HEK293 (cell line): ENCODE data around the gene ENSA.
A peak's percentile ranks its signal among the peaks of the same experiment; 100 is the strongest.

Experiments
- HOXD13 ChIP-seq: sonication (generic); formaldehyde crosslinking; IDR thresholded peaks from 2 replicates; pipeline ENCODE4 v1.8.0; 2022; ENCODE audit warnings: missing genetic modification reagents, borderline replicate concordance
- ZBTB20 ChIP-seq: fragments of 450-650 bp; formaldehyde crosslinking; IDR thresholded peaks from 2 replicates; pipeline ENCODE4 v1.5.1; 2016; ENCODE audit warnings: missing biosample characterization, missing genetic modification characterization
- ZBTB48 ChIP-seq: fragments of 450-650 bp; formaldehyde crosslinking; IDR thresholded peaks from 2 replicates; pipeline ENCODE4 v1.5.1; 2016; ENCODE audit warnings: missing biosample characterization, missing genetic modification characterization
- ZFP69B ChIP-seq: fragments of 450-650 bp; formaldehyde crosslinking; IDR thresholded peaks from 2 replicates; pipeline ENCODE4 v1.5.1; 2016; ENCODE audit warnings: missing biosample characterization, missing genetic modification characterization
- ZNF133 ChIP-seq: fragments of 450-650 bp; formaldehyde crosslinking; IDR thresholded peaks from 2 replicates; pipeline ENCODE4 v1.5.1; 2016; ENCODE audit warnings: missing biosample characterization, missing genetic modification characterization
- ZNF2 ChIP-seq: fragments of 450-650 bp; formaldehyde crosslinking; IDR thresholded peaks from 2 replicates; pipeline ENCODE4 v1.5.1; 2016; ENCODE audit warnings: missing biosample characterization, missing genetic modification characterization
- ZNF335 ChIP-seq: fragments of 450-650 bp; formaldehyde crosslinking; conservative IDR thresholded peaks from 2 replicates; pipeline ENCODE4 v1.5.1; 2016; ENCODE audit warnings: missing biosample characterization, missing genetic modification characterization
- ZNF664 ChIP-seq: fragments of 450-650 bp; formaldehyde crosslinking; IDR thresholded peaks from 2 replicates; pipeline ENCODE4 v1.5.1; 2016; ENCODE audit warnings: missing biosample characterization, missing genetic modification characterization
- TF ChIP-seq, protein P1 (sequence below): fragments of 450-650 bp; IDR thresholded peaks from 2 replicates; pipeline ENCODE4 v1.5.1; 2018; ENCODE audit warnings: missing biosample characterization, missing genetic modification characterization
- TF ChIP-seq, protein P2 (sequence below): fragments of 450-650 bp; formaldehyde crosslinking; IDR thresholded peaks from 2 replicates; pipeline ENCODE4 v1.5.1; 2016; ENCODE audit warnings: missing biosample characterization, missing genetic modification characterization
- TF ChIP-seq, protein P3 (sequence below): fragments of 450-650 bp; formaldehyde crosslinking; IDR thresholded peaks from 2 replicates; pipeline ENCODE4 v1.5.1; 2016; ENCODE audit warnings: missing biosample characterization, missing genetic modification characterization
- TF ChIP-seq, protein P4 (sequence below): fragments of 450-650 bp; formaldehyde crosslinking; IDR thresholded peaks from 2 replicates; pipeline ENCODE4 v1.5.1; 2016; ENCODE audit warnings: missing biosample characterization, missing genetic modification characterization
- TF ChIP-seq, protein P5 (sequence below): fragments of 450-650 bp; formaldehyde crosslinking; IDR thresholded peaks from 2 replicates; pipeline ENCODE4 v1.5.1; 2017; ENCODE audit warnings: missing biosample characterization, missing genetic modification characterization
- TF ChIP-seq, protein P6 (sequence below): fragments of 450-650 bp; formaldehyde crosslinking; IDR thresholded peaks from 2 replicates; pipeline ENCODE4 v1.5.1; 2017; ENCODE audit warnings: missing biosample characterization, missing genetic modification characterization
- TF ChIP-seq, protein P7 (sequence below): fragments of 450-650 bp; formaldehyde crosslinking; IDR thresholded peaks from 2 replicates; pipeline ENCODE4 v1.5.1; 2016; ENCODE audit warnings: missing biosample characterization, missing genetic modification characterization

Gene ENSA

DNA sequence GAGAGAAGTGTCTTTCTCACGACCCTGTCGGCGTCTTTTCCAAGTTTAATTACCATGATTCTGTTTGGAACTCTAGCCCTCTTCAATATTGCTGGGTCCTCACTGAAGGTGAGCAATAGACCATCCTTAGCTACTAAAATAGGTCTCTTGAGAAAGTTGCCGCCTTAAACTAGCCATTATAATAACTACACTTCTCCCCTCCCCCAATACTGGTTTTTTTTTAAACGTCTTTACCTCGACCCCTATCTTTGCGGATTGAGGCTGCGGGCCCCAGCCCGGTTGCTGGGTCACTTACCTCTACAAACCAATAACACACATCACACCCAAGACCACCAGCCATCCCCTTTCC, 672 bp downstream of the ENSA start (continued):
- TF ChIP-seq, protein P1, sequence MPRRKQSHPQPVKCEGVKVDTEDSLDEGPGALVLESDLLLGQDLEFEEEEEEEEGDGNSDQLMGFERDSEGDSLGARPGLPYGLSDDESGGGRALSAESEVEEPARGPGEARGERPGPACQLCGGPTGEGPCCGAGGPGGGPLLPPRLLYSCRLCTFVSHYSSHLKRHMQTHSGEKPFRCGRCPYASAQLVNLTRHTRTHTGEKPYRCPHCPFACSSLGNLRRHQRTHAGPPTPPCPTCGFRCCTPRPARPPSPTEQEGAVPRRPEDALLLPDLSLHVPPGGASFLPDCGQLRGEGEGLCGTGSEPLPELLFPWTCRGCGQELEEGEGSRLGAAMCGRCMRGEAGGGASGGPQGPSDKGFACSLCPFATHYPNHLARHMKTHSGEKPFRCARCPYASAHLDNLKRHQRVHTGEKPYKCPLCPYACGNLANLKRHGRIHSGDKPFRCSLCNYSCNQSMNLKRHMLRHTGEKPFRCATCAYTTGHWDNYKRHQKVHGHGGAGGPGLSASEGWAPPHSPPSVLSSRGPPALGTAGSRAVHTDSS, result no peak
- TF ChIP-seq, protein P2, sequence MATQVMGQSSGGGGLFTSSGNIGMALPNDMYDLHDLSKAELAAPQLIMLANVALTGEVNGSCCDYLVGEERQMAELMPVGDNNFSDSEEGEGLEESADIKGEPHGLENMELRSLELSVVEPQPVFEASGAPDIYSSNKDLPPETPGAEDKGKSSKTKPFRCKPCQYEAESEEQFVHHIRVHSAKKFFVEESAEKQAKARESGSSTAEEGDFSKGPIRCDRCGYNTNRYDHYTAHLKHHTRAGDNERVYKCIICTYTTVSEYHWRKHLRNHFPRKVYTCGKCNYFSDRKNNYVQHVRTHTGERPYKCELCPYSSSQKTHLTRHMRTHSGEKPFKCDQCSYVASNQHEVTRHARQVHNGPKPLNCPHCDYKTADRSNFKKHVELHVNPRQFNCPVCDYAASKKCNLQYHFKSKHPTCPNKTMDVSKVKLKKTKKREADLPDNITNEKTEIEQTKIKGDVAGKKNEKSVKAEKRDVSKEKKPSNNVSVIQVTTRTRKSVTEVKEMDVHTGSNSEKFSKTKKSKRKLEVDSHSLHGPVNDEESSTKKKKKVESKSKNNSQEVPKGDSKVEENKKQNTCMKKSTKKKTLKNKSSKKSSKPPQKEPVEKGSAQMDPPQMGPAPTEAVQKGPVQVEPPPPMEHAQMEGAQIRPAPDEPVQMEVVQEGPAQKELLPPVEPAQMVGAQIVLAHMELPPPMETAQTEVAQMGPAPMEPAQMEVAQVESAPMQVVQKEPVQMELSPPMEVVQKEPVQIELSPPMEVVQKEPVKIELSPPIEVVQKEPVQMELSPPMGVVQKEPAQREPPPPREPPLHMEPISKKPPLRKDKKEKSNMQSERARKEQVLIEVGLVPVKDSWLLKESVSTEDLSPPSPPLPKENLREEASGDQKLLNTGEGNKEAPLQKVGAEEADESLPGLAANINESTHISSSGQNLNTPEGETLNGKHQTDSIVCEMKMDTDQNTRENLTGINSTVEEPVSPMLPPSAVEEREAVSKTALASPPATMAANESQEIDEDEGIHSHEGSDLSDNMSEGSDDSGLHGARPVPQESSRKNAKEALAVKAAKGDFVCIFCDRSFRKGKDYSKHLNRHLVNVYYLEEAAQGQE (tag by site-specific recombination), result no peak
- TF ChIP-seq, protein P3, sequence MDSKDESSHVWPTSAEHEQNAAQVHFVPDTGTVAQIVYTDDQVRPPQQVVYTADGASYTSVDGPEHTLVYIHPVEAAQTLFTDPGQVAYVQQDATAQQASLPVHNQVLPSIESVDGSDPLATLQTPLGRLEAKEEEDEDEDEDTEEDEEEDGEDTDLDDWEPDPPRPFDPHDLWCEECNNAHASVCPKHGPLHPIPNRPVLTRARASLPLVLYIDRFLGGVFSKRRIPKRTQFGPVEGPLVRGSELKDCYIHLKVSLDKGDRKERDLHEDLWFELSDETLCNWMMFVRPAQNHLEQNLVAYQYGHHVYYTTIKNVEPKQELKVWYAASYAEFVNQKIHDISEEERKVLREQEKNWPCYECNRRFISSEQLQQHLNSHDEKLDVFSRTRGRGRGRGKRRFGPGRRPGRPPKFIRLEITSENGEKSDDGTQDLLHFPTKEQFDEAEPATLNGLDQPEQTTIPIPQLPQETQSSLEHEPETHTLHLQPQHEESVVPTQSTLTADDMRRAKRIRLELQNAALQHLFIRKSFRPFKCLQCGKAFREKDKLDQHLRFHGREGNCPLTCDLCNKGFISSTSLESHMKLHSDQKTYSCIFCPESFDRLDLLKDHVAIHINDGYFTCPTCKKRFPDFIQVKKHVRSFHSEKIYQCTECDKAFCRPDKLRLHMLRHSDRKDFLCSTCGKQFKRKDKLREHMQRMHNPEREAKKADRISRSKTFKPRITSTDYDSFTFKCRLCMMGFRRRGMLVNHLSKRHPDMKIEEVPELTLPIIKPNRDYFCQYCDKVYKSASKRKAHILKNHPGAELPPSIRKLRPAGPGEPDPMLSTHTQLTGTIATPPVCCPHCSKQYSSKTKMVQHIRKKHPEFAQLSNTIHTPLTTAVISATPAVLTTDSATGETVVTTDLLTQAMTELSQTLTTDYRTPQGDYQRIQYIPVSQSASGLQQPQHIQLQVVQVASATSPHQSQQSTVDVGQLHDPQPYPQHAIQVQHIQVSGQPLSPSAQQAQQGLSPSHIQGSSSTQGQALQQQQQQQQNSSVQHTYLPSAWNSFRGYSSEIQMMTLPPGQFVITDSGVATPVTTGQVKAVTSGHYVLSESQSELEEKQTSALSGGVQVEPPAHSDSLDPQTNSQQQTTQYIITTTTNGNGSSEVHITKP (tag by site-specific recombination), result 0 out of 2 replicates have a peak, but pooled peaks have one; percentile 18
- TF ChIP-seq ZBTB48 (no peak), ZNF133 (no peak), ZNF335 (tag by site-specific recombination) (peak; percentile 85), ZBTB20 (no peak), ZNF2 (tag by site-specific recombination) (0 out of 2 replicates have a peak, but pooled peaks have one; percentile 13), ZFP69B (tag by site-specific recombination) (peak; percentile 40; the same call in 1 of the 2 replicates), ZNF664 (tag by site-specific recombination) (no peak), HOXD13 (CRISPR knock-in tag) (no peak)
- TF ChIP-seq, protein P4, sequence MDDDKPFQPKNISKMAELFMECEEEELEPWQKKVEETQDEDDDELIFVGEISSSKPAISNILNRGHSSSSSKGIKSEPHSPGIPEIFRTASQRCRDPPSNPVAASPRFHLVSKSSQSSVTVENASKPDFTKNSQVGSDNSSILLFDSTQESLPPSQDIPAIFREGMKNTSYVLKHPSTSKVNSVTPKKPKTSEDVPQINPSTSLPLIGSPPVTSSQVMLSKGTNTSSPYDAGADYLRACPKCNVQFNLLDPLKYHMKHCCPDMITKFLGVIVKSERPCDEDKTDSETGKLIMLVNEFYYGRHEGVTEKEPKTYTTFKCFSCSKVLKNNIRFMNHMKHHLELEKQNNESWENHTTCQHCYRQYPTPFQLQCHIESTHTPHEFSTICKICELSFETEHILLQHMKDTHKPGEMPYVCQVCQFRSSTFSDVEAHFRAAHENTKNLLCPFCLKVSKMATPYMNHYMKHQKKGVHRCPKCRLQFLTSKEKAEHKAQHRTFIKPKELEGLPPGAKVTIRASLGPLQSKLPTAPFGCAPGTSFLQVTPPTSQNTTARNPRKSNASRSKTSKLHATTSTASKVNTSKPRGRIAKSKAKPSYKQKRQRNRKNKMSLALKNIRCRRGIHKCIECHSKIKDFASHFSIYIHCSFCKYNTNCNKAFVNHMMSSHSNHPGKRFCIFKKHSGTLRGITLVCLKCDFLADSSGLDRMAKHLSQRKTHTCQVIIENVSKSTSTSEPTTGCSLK (tag by site-specific recombination), result no peak
- TF ChIP-seq, protein P5, sequence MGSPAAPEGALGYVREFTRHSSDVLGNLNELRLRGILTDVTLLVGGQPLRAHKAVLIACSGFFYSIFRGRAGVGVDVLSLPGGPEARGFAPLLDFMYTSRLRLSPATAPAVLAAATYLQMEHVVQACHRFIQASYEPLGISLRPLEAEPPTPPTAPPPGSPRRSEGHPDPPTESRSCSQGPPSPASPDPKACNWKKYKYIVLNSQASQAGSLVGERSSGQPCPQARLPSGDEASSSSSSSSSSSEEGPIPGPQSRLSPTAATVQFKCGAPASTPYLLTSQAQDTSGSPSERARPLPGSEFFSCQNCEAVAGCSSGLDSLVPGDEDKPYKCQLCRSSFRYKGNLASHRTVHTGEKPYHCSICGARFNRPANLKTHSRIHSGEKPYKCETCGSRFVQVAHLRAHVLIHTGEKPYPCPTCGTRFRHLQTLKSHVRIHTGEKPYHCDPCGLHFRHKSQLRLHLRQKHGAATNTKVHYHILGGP (tag by site-specific recombination), result no peak
- TF ChIP-seq, protein P6, sequence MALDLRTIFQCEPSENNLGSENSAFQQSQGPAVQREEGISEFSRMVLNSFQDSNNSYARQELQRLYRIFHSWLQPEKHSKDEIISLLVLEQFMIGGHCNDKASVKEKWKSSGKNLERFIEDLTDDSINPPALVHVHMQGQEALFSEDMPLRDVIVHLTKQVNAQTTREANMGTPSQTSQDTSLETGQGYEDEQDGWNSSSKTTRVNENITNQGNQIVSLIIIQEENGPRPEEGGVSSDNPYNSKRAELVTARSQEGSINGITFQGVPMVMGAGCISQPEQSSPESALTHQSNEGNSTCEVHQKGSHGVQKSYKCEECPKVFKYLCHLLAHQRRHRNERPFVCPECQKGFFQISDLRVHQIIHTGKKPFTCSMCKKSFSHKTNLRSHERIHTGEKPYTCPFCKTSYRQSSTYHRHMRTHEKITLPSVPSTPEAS (tag by site-specific recombination), result no peak
- TF ChIP-seq, protein P7, sequence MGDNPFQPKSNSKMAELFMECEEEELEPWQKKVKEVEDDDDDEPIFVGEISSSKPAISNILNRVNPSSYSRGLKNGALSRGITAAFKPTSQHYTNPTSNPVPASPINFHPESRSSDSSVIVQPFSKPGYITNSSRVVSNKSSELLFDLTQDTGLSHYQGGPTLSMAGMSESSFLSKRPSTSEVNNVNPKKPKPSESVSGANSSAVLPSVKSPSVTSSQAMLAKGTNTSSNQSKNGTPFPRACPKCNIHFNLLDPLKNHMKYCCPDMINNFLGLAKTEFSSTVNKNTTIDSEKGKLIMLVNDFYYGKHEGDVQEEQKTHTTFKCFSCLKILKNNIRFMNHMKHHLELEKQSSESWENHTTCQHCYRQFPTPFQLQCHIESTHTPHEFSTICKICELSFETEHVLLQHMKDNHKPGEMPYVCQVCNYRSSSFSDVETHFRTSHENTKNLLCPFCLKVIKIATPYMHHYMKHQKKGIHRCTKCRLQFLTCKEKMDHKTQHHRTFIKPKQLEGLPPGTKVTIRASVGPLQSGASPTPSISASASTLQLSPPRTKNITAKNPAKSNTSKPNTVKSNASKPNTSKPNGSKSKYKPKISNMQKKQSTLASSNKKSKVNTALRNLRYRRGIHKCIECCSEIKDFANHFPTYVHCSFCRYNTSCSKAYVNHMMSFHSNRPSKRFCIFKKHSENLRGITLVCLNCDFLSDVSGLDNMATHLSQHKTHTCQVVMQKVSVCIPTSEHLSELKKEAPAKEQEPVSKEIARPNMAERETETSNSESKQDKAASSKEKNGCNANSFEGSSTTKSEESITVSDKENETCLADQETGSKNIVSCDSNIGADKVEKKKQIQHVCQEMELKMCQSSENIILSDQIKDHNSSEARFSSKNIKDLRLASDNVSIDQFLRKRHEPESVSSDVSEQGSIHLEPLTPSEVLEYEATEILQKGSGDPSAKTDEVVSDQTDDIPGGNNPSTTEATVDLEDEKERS, result no peak
- TF ChIP-seq, all 188 proteins: peak for 6
